ENCODE measurements around the gene MICB.

- no peak for TF ChIP-seq POLR2A (IDR thresholded peaks at IDR 0.05; ENCODE audit: low read depth, low read length)
- no peak for TF ChIP-seq TAF1 (IDR thresholded peaks at IDR 0.05; ENCODE audit: borderline replicate concordance, low read depth, low read length)
Measured at GRCh38 chr6:31490115-31490873, 7.7 kb upstream of the MICB start.

All from GM12892 (cell line).